Esophagus muscularis mucosa (tissue), 4 donors: ENCODE results near the gene MARK3. TPM values are rescaled to one million over a fixed set of nuclear protein-coding genes. Genes with fewer than 3 reads are reported as not detected.

Experiments used
- DNase-seq: peaks from one replicate; pipeline ENCODE4 v3.0.0-alpha.2; 2017; ENCODE audit errors: extremely low spot score
- H3K27ac ChIP-seq, 4 donors: fragments of 200-600 bp; sonication (generic); replicated peaks in 1 of 4; 1 replicate in 3 of 4; 2 replicates in 1 of 4; pipeline ENCODE4 v1.5.1; 2016 to 2019; ENCODE audit warnings: mild to moderate bottlenecking in 1 of 4
- H3K27me3 ChIP-seq, 4 donors: fragments of 200-600 bp; sonication (generic); one replicate each; pipeline versions ENCODE4 v1.5.1 to v1.6.0; 2016 to 2019
- H3K36me3 ChIP-seq, 4 donors: fragments of 200-600 bp; sonication (generic); one replicate each; pipeline ENCODE4 v1.5.1; 2016 to 2019
- H3K4me1 ChIP-seq, 4 donors: fragments of 200-600 bp; sonication (generic); one replicate each; pipeline ENCODE4 v1.5.1; 2016 to 2019
- H3K4me3 ChIP-seq, 4 donors: fragments of 200-600 bp; sonication (generic); 1 replicate in 2 of 4; 2 replicates in 2 of 4; pipeline ENCODE4 v1.5.1; 2016 to 2019; ENCODE audit warnings: mild to moderate bottlenecking in 4 of 4, moderate library complexity in 1 of 4
- H3K9me3 ChIP-seq, 4 donors: fragments of 200-600 bp; sonication (generic); 1 replicate in 3 of 4; 2 replicates in 1 of 4; pipeline ENCODE4 v1.5.1; 2016 to 2019
- CTCF ChIP-seq, 3 experiments: fragments of 200-600 bp in 2 of 3; fragments of 450-650 bp in 1 of 3; sonication (generic) in 2 of 3; IDR thresholded peaks; one replicate each; pipeline ENCODE4 v1.5.1; 2017 to 2019; ENCODE audit warnings: antibody characterized with exemption in 3 of 3, mild to moderate bottlenecking in 2 of 3, moderate library complexity in 1 of 3
- EP300 ChIP-seq: sonication (generic); formaldehyde crosslinking; IDR thresholded peaks from one replicate; pipeline ENCODE4 v1.6.1; 2017; ENCODE audit warnings: antibody characterized with exemption
- POLR2A ChIP-seq: fragments of 450-650 bp; IDR thresholded peaks from one replicate; pipeline ENCODE4 v1.6.1; 2017; ENCODE audit warnings: antibody characterized with exemption, moderate library complexity, mild to moderate bottlenecking, low read depth
- POLR2AphosphoS5 ChIP-seq, 2 donors: sonication (generic); formaldehyde crosslinking; IDR thresholded peaks; one replicate each; pipeline ENCODE4 v1.6.1; 2017; ENCODE audit warnings: antibody characterized with exemption in 2 of 2
- WGBS: methylation state at CpG from one replicate; pipeline ENCODE4 v1.1.5; 2018; 5-methylcytosine and 5-hydroxymethylcytosine counted together
- intact Hi-C: fragments of 100-400 bp; cut with DNase I; formaldehyde crosslinking; loops from one replicate; pipeline ENCODE4 v1.15.1; 2023
- total RNA-seq, 4 donors: library from RNA; depleted of rRNA; stranded (reverse); fragments of >200 nt; gene quantifications; one replicate each; pipeline versions ENCODE4 v1.1.0 to v1.2.1, GENCODE V29; 2016

MARK3 gene
- total RNA-seq, 4 donors from 2014 or later, result 57.4 to 78.1 (median 68.1) TPM

GRCh38 chr14:103372552-103373304 lies 12.5 kb upstream of the MARK3 start:
- H3K27me3 ChIP-seq, result peaks cover 0 to 4% (median 0%) of the 10 kb centered on the region in 4 donors
- H3K27ac ChIP-seq, result no peak overlapping the region
- H3K36me3 ChIP-seq, result no peaks in the 10 kb centered on the region
- TF ChIP-seq POLR2AphosphoS5 (IDR thresholded peaks at IDR 0.05) (no peak), EP300 (no peak), CTCF (IDR thresholded peaks at IDR 0.05) (no peak), POLR2A (no peak)
- H3K4me1 ChIP-seq, result peaks cover 0 to 2% (median 0%) of the 10 kb centered on the region in 4 donors
- H3K9me3 ChIP-seq, result no peaks in the 10 kb centered on the region
- H3K4me3 ChIP-seq, result no peak overlapping the region
- DNase-seq, result no peak
- WGBS, result 72% methylated on average over 10 of the region's 11 CpGs
- intact Hi-C loops, result no loop called here

GRCh38 chr14:103374121-103374520 lies 11.1 kb upstream of the MARK3 start:
- TF ChIP-seq POLR2AphosphoS5 (IDR thresholded peaks at IDR 0.05), result no peak
- TF ChIP-seq CTCF (IDR thresholded peaks at IDR 0.05), result no peak
- no peak for TF ChIP-seq POLR2A
- no peak for TF ChIP-seq EP300
- WGBS, result 89% methylated on average over 11 of the region's 11 CpGs

GRCh38 chr14:103377522-103378037 lies 7.6 kb upstream of the MARK3 start:
- no peak overlapping the region for H3K27ac ChIP-seq
- no peaks in the 10 kb centered on the region for H3K36me3 ChIP-seq
- TF ChIP-seq POLR2AphosphoS5 (IDR thresholded peaks at IDR 0.05) (no peak), EP300 (no peak), CTCF (IDR thresholded peaks at IDR 0.05) (no peak), POLR2A (no peak)
- H3K4me3 ChIP-seq, result no peak overlapping the region
- WGBS, result 89% methylated on average over 2 of the region's 2 CpGs
- no peaks in the 10 kb centered on the region for H3K9me3 ChIP-seq
- intact Hi-C loops, result no loop called here
- H3K27me3 ChIP-seq, result peaks cover 0 to 9% (median 0%) of the 10 kb centered on the region in 4 donors
- H3K4me1 ChIP-seq, result no peaks in the 10 kb centered on the region
- no peak for DNase-seq

More at GRCh38 chr14:103374121-103374520, 11.1 kb upstream of the MARK3 start:
- H3K27ac ChIP-seq, result no peak overlapping the region
- no peaks in the 10 kb centered on the region for H3K36me3 ChIP-seq
- H3K4me3 ChIP-seq, result no peak overlapping the region
- intact Hi-C loops, result no loop called here
- no peaks in the 10 kb centered on the region for H3K9me3 ChIP-seq
- DNase-seq, result no peak
- H3K27me3 ChIP-seq, result peaks cover 0 to 4% (median 0%) of the 10 kb centered on the region in 4 donors
- no peaks in the 10 kb centered on the region for H3K4me1 ChIP-seq

- WGBS, result 84% methylated on average over 13 of the region's 14 CpGs
Measured at GRCh38 chr14:103378038-103378854, 7.0 kb upstream of the MARK3 start.

More at GRCh38 chr14:103378038-103378854, 7.0 kb upstream of the MARK3 start:
- Histone ChIP-seq H3K36me3 (no peaks in the 10 kb centered on the region), H3K4me3 (no peak overlapping the region), H3K9me3 (no peaks in the 10 kb centered on the region), H3K4me1 (no peaks in the 10 kb centered on the region), H3K27me3 (peaks cover 0 to 9% (median 0%) of the 10 kb centered on the region in 4 donors), H3K27ac (no peak overlapping the region)
- intact Hi-C loops, result no loop called here
- TF ChIP-seq POLR2AphosphoS5 (IDR thresholded peaks at IDR 0.05), result no peak
- TF ChIP-seq CTCF (IDR thresholded peaks at IDR 0.05), result no peak
- no peak for TF ChIP-seq EP300
- TF ChIP-seq POLR2A, result no peak
- DNase-seq, result no peak
